Gastroesophageal sphincter (tissue), 4 donors: Measurements from ENCODE around the gene B4GALNT3. TPM values are rescaled to one million over a fixed set of nuclear protein-coding genes. Genes with fewer than 3 reads are reported as not detected.

Experiments used
- ATAC-seq: fragments of 150-250 bp; one replicate; pipeline ENCODE4 v1.9.1; 2016; ENCODE audit warnings: mild to moderate bottlenecking, moderate library complexity
- H3K27ac ChIP-seq, 4 donors: fragments of 200-600 bp; sonication (generic) in 3 of 4; 1 replicate in 3 of 4; 2 replicates in 1 of 4; pipeline ENCODE4 v1.5.1; 2016 to 2019
- H3K27me3 ChIP-seq: fragments of 200-600 bp; sonication (generic); one replicate; pipeline ENCODE4 v1.5.1; 2019
- H3K36me3 ChIP-seq, 2 donors: fragments of 200-600 bp; sonication (generic); one replicate each; pipeline ENCODE4 v1.5.1; 2019; ENCODE audit warnings: control low read depth in 1 of 2
- H3K4me1 ChIP-seq, 3 donors: fragments of 200-600 bp; sonication (generic); 1 replicate in 2 of 3; 2 replicates in 1 of 3; pipeline ENCODE4 v1.5.1; 2016 to 2019; ENCODE audit warnings: control low read depth in 2 of 3
- H3K4me3 ChIP-seq, 2 donors: fragments of 200-600 bp; sonication (generic); one replicate each; pipeline ENCODE4 v1.5.1; 2019; ENCODE audit warnings: mild to moderate bottlenecking in 1 of 2, moderate library complexity in 1 of 2
- H3K9me3 ChIP-seq, 3 donors: fragments of 200-600 bp; sonication (generic); one replicate each; pipeline ENCODE4 v1.5.1; 2017 to 2019; ENCODE audit warnings: control low read depth in 2 of 3
- CTCF ChIP-seq, 4 experiments: fragments of 200-600 bp in 2 of 4; fragments of 450-650 bp in 2 of 4; sonication (generic) in 1 of 4; IDR thresholded peaks; one replicate each; pipeline ENCODE4 v1.5.1; 2017 to 2019; ENCODE audit warnings: antibody characterized with exemption in 4 of 4, mild to moderate bottlenecking in 2 of 4, moderate library complexity in 2 of 4
- EP300 ChIP-seq: sonication (generic); formaldehyde crosslinking; IDR thresholded peaks from one replicate; pipeline ENCODE4 v1.6.1; 2017; ENCODE audit warnings: antibody characterized with exemption, mild to moderate bottlenecking
- POLR2A ChIP-seq, 2 donors: fragments of 450-650 bp; IDR thresholded peaks; one replicate each; pipeline ENCODE4 v1.6.1; 2017; ENCODE audit warnings: antibody characterized with exemption in 2 of 2, mild to moderate bottlenecking in 2 of 2, moderate library complexity in 1 of 2
- POLR2AphosphoS5 ChIP-seq: sonication (generic); formaldehyde crosslinking; IDR thresholded peaks from one replicate; pipeline ENCODE4 v1.6.1; 2017; ENCODE audit warnings: antibody characterized with exemption
- WGBS, 2 donors: methylation state at CpG; one replicate each; pipeline ENCODE4 v1.1.5; 2018; ENCODE audit warnings: low coverage in 1 of 2; 5-methylcytosine and 5-hydroxymethylcytosine counted together
- total RNA-seq, 4 donors: library from RNA; depleted of rRNA; stranded (reverse); fragments of >200 nt; gene quantifications; one replicate each; pipeline ENCODE4 v1.1.0, GENCODE V29; 2016

Gene B4GALNT3
- total RNA-seq, 4 donors from 2014 or later = 0.54 to 1.6 (median 1.4) TPM; not detected in 1

GRCh38 chr12:604956-605355 lies 145.2 kb downstream of the B4GALNT3 start:
- Histone ChIP-seq H3K27me3 (no peaks in the 10 kb centered on the region), H3K36me3 (no peaks in the 10 kb centered on the region), H3K27ac (no peak overlapping the region), H3K4me1 (peaks cover 0 to 2% (median 0%) of the 10 kb centered on the region in 3 donors), H3K9me3 (no peaks in the 10 kb centered on the region), H3K4me3 (no peak overlapping the region)
- no peak for ATAC-seq
- WGBS, 2 donors = 50 to 83% methylated on average over 1 to 2 of the region's 7 CpGs
- TF ChIP-seq CTCF (IDR thresholded peaks at IDR 0.05) (no peak), POLR2AphosphoS5 (no peak), POLR2A (IDR thresholded peaks at IDR 0.05) (no peak), EP300 (no peak)

GRCh38 chr12:607541-608001 lies 147.8 kb downstream of the B4GALNT3 start:
- Histone ChIP-seq H3K9me3 (no peaks in the 10 kb centered on the region), H3K4me1 (peaks cover 0 to 7% (median 0%) of the 10 kb centered on the region in 3 donors), H3K27ac (peak overlapping the region in 2 of 4 donors; percentile 1 to 4), H3K36me3 (no peaks in the 10 kb centered on the region), H3K4me3 (no peak overlapping the region), H3K27me3 (no peaks in the 10 kb centered on the region)
- TF ChIP-seq POLR2A (IDR thresholded peaks at IDR 0.05) (no peak), EP300 (no peak), CTCF (IDR thresholded peaks at IDR 0.05) (no peak), POLR2AphosphoS5 (no peak)
- peak; percentile 49 for ATAC-seq
- 21 to 33% methylated on average over 1 to 2 of the region's 5 CpGs for WGBS, 2 donors

GRCh38 chr12:608413-608812 lies 148.7 kb downstream of the B4GALNT3 start:
- no peak overlapping the region for H3K4me3 ChIP-seq
- WGBS, 2 donors = 92 to 100% methylated on average over 3 of the region's 3 CpGs
- peak overlapping the region in 3 of 4 donors; percentile 1 to 33 (median 19) for H3K27ac ChIP-seq
- H3K27me3 ChIP-seq = no peaks in the 10 kb centered on the region
- no peak for ATAC-seq
- H3K36me3 ChIP-seq = no peaks in the 10 kb centered on the region
- TF ChIP-seq POLR2AphosphoS5 = no peak
- no peak for TF ChIP-seq POLR2A (IDR thresholded peaks at IDR 0.05)
- TF ChIP-seq CTCF (IDR thresholded peaks at IDR 0.05) = no peak
- TF ChIP-seq EP300 = no peak
- H3K9me3 ChIP-seq = no peaks in the 10 kb centered on the region
- peaks cover 0 to 7% (median 0%) of the 10 kb centered on the region in 3 donors for H3K4me1 ChIP-seq

GRCh38 chr12:608921-609320 lies 149.2 kb downstream of the B4GALNT3 start:
- Histone ChIP-seq H3K4me3 (no peak overlapping the region), H3K27me3 (no peaks in the 10 kb centered on the region), H3K36me3 (no peaks in the 10 kb centered on the region), H3K27ac (peak overlapping the region in 2 of 4 donors; percentile 6 to 33), H3K9me3 (no peaks in the 10 kb centered on the region), H3K4me1 (peaks cover 0 to 7% (median 0%) of the 10 kb centered on the region in 3 donors)
- no peak for ATAC-seq
- TF ChIP-seq CTCF (IDR thresholded peaks at IDR 0.05) = no peak
- TF ChIP-seq EP300 = no peak
- TF ChIP-seq POLR2AphosphoS5 = no peak
- TF ChIP-seq POLR2A (IDR thresholded peaks at IDR 0.05) = no peak
- 96 to 100% methylated on average over 2 to 51 of the region's 58 CpGs for WGBS, 2 donors

GRCh38 chr12:611721-612120 lies 152.0 kb downstream of the B4GALNT3 start:
- Histone ChIP-seq H3K4me3 (no peak overlapping the region), H3K4me1 (peaks cover 0 to 13% (median 0%) of the 10 kb centered on the region in 3 donors), H3K9me3 (no peaks in the 10 kb centered on the region), H3K27me3 (no peaks in the 10 kb centered on the region), H3K36me3 (no peaks in the 10 kb centered on the region), H3K27ac (no peak overlapping the region)
- 100% methylated on average over 2 to 3 of the region's 3 CpGs for WGBS, 2 donors
- TF ChIP-seq POLR2A (IDR thresholded peaks at IDR 0.05) (no peak), CTCF (IDR thresholded peaks at IDR 0.05) (no peak), EP300 (no peak), POLR2AphosphoS5 (no peak)
- ATAC-seq = no peak
